GM18499 (cell line): ENCODE measurements around the gene KREMEN2.
"Not testable (repeated sequence)": the region's sequence is repeated elsewhere in the genome, so short reads cannot be mapped to it uniquely, and the experiment has no call there.

Experiments used
- ATAC-seq: cut with Tn5 transposase; IDR thresholded peaks from one replicate; pipeline ENCODE4 v1.9.1; 2021; ENCODE audit warnings: moderate number of reproducible peaks; ENCODE audit not compliant: insufficient read depth, unreplicated experiment

The KREMEN2 gene

GRCh38 chr16:2937170-2937569, 26.9 kb upstream of the KREMEN2 start:
- no peak for ATAC-seq

GRCh38 chr16:2938206-2938605, 25.9 kb upstream of the KREMEN2 start:
- ATAC-seq, result no peak

- no peak for ATAC-seq
Measured at GRCh38 chr16:2939968-2940367, 24.1 kb upstream of the KREMEN2 start.

- ATAC-seq, result no peak
Measured at GRCh38 chr16:2942045-2942444, 22.0 kb upstream of the KREMEN2 start.

GRCh38 chr16:2943716-2944115, 20.4 kb upstream of the KREMEN2 start:
- ATAC-seq, result not testable (repeated sequence)

GRCh38 chr16:2946649-2947048, 17.4 kb upstream of the KREMEN2 start:
- no peak for ATAC-seq

GRCh38 chr16:2948807-2949704, 15.0 kb upstream of the KREMEN2 start:
- ATAC-seq, result no peak

GRCh38 chr16:2949705-2950352, 14.2 kb upstream of the KREMEN2 start:
- ATAC-seq, result no peak

GRCh38 chr16:2950353-2950724, 13.7 kb upstream of the KREMEN2 start:
- ATAC-seq, result no peak

GRCh38 chr16:2950773-2951172, 13.3 kb upstream of the KREMEN2 start:
- ATAC-seq, result no peak

- no peak for ATAC-seq
Measured at GRCh38 chr16:2952679-2953078, 11.4 kb upstream of the KREMEN2 start.

- ATAC-seq, result no peak
Measured at GRCh38 chr16:2953706-2954627, 10.1 kb upstream of the KREMEN2 start.

- no peak for ATAC-seq
Measured at GRCh38 chr16:2954656-2955381, 9.3 kb upstream of the KREMEN2 start.

GRCh38 chr16:2955438-2955778, 8.7 kb upstream of the KREMEN2 start:
- no peak for ATAC-seq

- no peak for ATAC-seq
Measured at GRCh38 chr16:2955779-2956578, 8.1 kb upstream of the KREMEN2 start.

- no peak for ATAC-seq
Measured at GRCh38 chr16:2956579-2956956, 7.5 kb upstream of the KREMEN2 start.

GRCh38 chr16:2959206-2959605, 4.9 kb upstream of the KREMEN2 start:
- ATAC-seq, result no peak

GRCh38 chr16:2960183-2961010, 3.7 kb upstream of the KREMEN2 start:
- ATAC-seq, result no peak
